ENCODE data around the gene GAS6.

DNA sequence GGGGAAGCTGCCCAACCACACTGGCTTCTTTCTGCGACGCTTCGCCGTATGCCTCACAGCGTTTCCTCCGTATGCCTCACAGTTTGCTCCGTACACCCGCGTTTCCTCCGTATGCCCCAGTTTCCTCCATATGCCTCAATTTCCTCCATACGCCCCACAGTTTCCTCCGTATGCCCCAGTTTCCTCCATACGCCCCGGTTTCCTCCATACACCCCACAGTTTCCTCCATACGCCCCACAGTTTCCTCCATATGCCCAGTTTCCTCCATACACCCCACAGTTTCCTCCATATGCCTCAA, 22.6 kb downstream of the GAS6 start:
- TF ChIP-seq, protein P1, sequence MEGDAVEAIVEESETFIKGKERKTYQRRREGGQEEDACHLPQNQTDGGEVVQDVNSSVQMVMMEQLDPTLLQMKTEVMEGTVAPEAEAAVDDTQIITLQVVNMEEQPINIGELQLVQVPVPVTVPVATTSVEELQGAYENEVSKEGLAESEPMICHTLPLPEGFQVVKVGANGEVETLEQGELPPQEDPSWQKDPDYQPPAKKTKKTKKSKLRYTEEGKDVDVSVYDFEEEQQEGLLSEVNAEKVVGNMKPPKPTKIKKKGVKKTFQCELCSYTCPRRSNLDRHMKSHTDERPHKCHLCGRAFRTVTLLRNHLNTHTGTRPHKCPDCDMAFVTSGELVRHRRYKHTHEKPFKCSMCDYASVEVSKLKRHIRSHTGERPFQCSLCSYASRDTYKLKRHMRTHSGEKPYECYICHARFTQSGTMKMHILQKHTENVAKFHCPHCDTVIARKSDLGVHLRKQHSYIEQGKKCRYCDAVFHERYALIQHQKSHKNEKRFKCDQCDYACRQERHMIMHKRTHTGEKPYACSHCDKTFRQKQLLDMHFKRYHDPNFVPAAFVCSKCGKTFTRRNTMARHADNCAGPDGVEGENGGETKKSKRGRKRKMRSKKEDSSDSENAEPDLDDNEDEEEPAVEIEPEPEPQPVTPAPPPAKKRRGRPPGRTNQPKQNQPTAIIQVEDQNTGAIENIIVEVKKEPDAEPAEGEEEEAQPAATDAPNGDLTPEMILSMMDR (IDR thresholded peaks at IDR 0.05; ENCODE audit: extremely low read depth in 1 of 2, insufficient read depth in 1 of 2, low read depth in 1 of 2, low read length in 2 of 2) = no peak
- TF ChIP-seq, protein P2, sequence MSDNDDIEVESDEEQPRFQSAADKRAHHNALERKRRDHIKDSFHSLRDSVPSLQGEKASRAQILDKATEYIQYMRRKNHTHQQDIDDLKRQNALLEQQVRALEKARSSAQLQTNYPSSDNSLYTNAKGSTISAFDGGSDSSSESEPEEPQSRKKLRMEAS (IDR thresholded peaks at IDR 0.05; ENCODE audit: insufficient read depth, insufficient read length) = no peak
- TF ChIP-seq EZH2 (IDR thresholded peaks at IDR 0.05; ENCODE audit: borderline replicate concordance, low read depth, low read length, severe bottlenecking) (no peak), POLR2A (IDR thresholded peaks at IDR 0.05; ENCODE audit: low read depth, low read length) (no peak)

Data from endothelial cell of umbilical vein (primary cell).